ENCODE results near the gene CAPN2. TPM values are rescaled to one million over a fixed set of nuclear protein-coding genes. Genes with fewer than 3 reads are reported as not detected.
A peak's percentile ranks its signal among the peaks of the same experiment; 100 is the strongest.

Gene CAPN2
- polyA plus RNA-seq, 3 donors = 127 to 186 (median 182) TPM

GRCh38 chr1:223761411-223761810, 49.1 kb downstream of the CAPN2 start:
- intact Hi-C loops (cut with micrococcal nuclease) = no loop called here
- no peak overlapping the region for H3K4me2 ChIP-seq (replicated peaks; ENCODE audit: extremely low read depth, low read length, poor library complexity, severe bottlenecking)
- Mint-ChIP-seq H3K36me3 (peaks cover 87 to 100% of the 10 kb centered on the region in 2 donors), H3K4me1 (peaks cover 3% of the 10 kb centered on the region), H3K27ac (peak overlapping the region in 3 of 7 donors; percentile 4 to 44 (median 25)), H3K9me3 (no peaks in the 10 kb centered on the region), H3K4me3 (no peak overlapping the region), H3K27me3 (ENCODE audit: low read depth in 3 of 3) (peaks cover 0 to 4% (median 0%) of the 10 kb centered on the region in 3 donors)
- no peaks in the 10 kb centered on the region for H3K79me2 ChIP-seq (ENCODE audit: insufficient read depth, low read length)
- H3K4me3 ChIP-seq (replicated peaks in 1 of 3; ENCODE audit: low read depth in 2 of 3, low read length in 3 of 3) = no peak overlapping the region
- H2AFZ ChIP-seq (ENCODE audit: insufficient read depth, low read depth, low read length, poor library complexity, severe bottlenecking) = no peak overlapping the region
- peaks cover 9% of the 10 kb centered on the region for H4K20me1 ChIP-seq (ENCODE audit: insufficient read depth, low read length)
- DNase-seq = no peak
- WGBS (ENCODE audit: insufficient coverage) = 91% methylated on average over 3 of the region's 7 CpGs
- peaks cover 99 to 100% of the 10 kb centered on the region in 2 donors for H3K36me3 ChIP-seq (replicated peaks in 1 of 2; ENCODE audit: control insufficient read depth in 1 of 2, insufficient read depth in 2 of 2, low read length in 2 of 2)
- H3K9ac ChIP-seq (ENCODE audit: insufficient read depth, low read length, poor library complexity, severe bottlenecking) = no peak overlapping the region
- no peak overlapping the region for H3K27ac ChIP-seq (ENCODE audit: low read depth in 1 of 2, low read length in 2 of 2)
- H3K27me3 ChIP-seq (ENCODE audit: control insufficient read depth in 2 of 2, insufficient read depth in 2 of 2, low read length in 2 of 2) = no peaks in the 10 kb centered on the region
- H3K4me1 ChIP-seq (ENCODE audit: control insufficient read depth in 1 of 2, insufficient read depth in 2 of 2, low read length in 2 of 2) = no peaks in the 10 kb centered on the region
- TF ChIP-seq, protein P1, sequence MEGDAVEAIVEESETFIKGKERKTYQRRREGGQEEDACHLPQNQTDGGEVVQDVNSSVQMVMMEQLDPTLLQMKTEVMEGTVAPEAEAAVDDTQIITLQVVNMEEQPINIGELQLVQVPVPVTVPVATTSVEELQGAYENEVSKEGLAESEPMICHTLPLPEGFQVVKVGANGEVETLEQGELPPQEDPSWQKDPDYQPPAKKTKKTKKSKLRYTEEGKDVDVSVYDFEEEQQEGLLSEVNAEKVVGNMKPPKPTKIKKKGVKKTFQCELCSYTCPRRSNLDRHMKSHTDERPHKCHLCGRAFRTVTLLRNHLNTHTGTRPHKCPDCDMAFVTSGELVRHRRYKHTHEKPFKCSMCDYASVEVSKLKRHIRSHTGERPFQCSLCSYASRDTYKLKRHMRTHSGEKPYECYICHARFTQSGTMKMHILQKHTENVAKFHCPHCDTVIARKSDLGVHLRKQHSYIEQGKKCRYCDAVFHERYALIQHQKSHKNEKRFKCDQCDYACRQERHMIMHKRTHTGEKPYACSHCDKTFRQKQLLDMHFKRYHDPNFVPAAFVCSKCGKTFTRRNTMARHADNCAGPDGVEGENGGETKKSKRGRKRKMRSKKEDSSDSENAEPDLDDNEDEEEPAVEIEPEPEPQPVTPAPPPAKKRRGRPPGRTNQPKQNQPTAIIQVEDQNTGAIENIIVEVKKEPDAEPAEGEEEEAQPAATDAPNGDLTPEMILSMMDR (IDR thresholded peaks at IDR 0.05) = no peak
- no peaks in the 10 kb centered on the region for H3K9me3 ChIP-seq (replicated peaks in 1 of 2; ENCODE audit: control insufficient read depth in 1 of 2, insufficient read depth in 1 of 2, low read length in 2 of 2)

GRCh38 chr1:223763251-223763650, 50.9 kb downstream of the CAPN2 start:
- Mint-ChIP-seq H3K36me3 (peaks cover 74 to 87% of the 10 kb centered on the region in 2 donors), H3K9me3 (no peaks in the 10 kb centered on the region), H3K4me3 (no peak overlapping the region), H3K27me3 (ENCODE audit: low read depth in 3 of 3) (peaks cover 0 to 4% (median 0%) of the 10 kb centered on the region in 3 donors), H3K4me1 (peaks cover 3% of the 10 kb centered on the region), H3K27ac (peak overlapping the region in 1 of 7 donors; percentile 47)
- H3K36me3 ChIP-seq (replicated peaks in 1 of 2; ENCODE audit: control insufficient read depth in 1 of 2, insufficient read depth in 2 of 2, low read length in 2 of 2) = peaks cover 87% of the 10 kb centered on the region in 2 donors
- H2AFZ ChIP-seq (ENCODE audit: insufficient read depth, low read depth, low read length, poor library complexity, severe bottlenecking) = no peak overlapping the region
- WGBS (ENCODE audit: insufficient coverage) = 88% methylated on average over 4 of the region's 5 CpGs
- no peak overlapping the region for H3K4me3 ChIP-seq (replicated peaks in 1 of 3; ENCODE audit: low read depth in 2 of 3, low read length in 3 of 3)
- no peaks in the 10 kb centered on the region for H3K4me1 ChIP-seq (ENCODE audit: control insufficient read depth in 1 of 2, insufficient read depth in 2 of 2, low read length in 2 of 2)
- H4K20me1 ChIP-seq (ENCODE audit: insufficient read depth, low read length) = peaks cover 9% of the 10 kb centered on the region
- H3K4me2 ChIP-seq (replicated peaks; ENCODE audit: extremely low read depth, low read length, poor library complexity, severe bottlenecking) = no peak overlapping the region
- DNase-seq = no peak
- no peaks in the 10 kb centered on the region for H3K79me2 ChIP-seq (ENCODE audit: insufficient read depth, low read length)
- intact Hi-C loops (cut with micrococcal nuclease) = no loop called here
- TF ChIP-seq, protein P1 (IDR thresholded peaks at IDR 0.05) = no peak
- no peaks in the 10 kb centered on the region for H3K27me3 ChIP-seq (ENCODE audit: control insufficient read depth in 2 of 2, insufficient read depth in 2 of 2, low read length in 2 of 2)
- no peak overlapping the region for H3K9ac ChIP-seq (ENCODE audit: insufficient read depth, low read length, poor library complexity, severe bottlenecking)
- no peaks in the 10 kb centered on the region for H3K9me3 ChIP-seq (replicated peaks in 1 of 2; ENCODE audit: control insufficient read depth in 1 of 2, insufficient read depth in 1 of 2, low read length in 2 of 2)
- H3K27ac ChIP-seq (ENCODE audit: low read depth in 1 of 2, low read length in 2 of 2) = peak overlapping the region in 1 of 2 donors; percentile 36

All from CD14-positive monocyte (primary cell).